HG03354 (cell line): Measurements from ENCODE around the gene EFCAB7.
"Not testable (repeated sequence)": the region's sequence is repeated elsewhere in the genome, so short reads cannot be mapped to it uniquely, and the experiment has no call there.

Experiments used
- ATAC-seq: cut with Tn5 transposase; IDR thresholded peaks from one replicate; pipeline ENCODE4 v1.9.1; 2021; ENCODE audit warnings: mild to moderate bottlenecking; ENCODE audit not compliant: unreplicated experiment, poor library complexity, severe bottlenecking

Gene EFCAB7

DNA sequence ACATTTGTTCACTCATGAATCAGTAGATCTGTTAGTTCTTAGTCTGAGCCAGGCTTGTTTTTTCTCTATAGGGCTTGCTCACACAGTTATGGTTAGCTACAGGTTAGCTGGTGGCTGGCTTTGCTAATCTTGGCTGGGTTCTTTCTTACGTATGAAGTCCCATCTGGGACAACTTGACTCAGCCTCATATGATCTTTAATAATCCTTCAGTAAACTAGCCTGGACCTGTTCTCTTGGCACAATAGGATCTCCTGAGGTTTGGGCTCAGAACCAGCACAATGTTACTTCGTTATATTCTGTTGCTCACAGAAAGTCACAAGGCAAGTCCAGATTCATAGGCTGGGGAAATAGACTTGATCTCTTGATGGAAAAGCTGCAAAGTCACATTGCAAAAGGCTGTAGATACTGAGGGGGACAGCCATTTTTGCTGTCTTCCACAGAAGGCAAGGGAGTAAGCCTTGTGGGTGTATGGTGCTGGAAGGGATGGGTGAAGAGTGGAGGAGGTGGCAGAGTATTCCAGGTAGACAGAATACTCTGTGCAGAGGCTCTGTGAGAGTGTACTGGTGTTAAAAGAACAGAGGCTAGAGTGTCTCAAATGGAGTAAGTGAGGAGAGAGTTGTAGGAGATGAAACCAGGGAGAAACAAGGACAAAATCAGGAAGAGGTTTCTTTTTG lies 24.4 kb downstream of the EFCAB7 start:
- no peak for ATAC-seq

DNA sequence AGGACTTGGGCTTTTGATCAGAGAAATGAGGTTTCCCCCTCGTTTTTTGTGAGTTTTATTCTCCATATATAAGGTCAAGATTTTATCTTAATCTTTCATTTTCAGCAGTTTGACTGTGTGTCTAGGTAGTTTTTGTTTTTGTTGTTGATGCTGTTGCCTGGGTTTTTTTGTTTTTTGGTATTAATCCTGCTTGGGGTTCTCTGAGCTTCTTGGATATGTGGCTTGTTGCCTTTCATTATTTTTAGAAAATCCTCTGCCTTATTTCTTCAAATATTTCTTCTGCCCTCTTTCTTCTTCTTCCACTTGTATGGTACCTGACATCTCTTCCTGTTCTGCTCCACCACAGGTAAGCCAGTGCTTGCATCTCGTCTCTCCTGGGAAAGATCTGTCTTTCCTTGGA lies 25.0 kb downstream of the EFCAB7 start:
- ATAC-seq = no peak

DNA sequence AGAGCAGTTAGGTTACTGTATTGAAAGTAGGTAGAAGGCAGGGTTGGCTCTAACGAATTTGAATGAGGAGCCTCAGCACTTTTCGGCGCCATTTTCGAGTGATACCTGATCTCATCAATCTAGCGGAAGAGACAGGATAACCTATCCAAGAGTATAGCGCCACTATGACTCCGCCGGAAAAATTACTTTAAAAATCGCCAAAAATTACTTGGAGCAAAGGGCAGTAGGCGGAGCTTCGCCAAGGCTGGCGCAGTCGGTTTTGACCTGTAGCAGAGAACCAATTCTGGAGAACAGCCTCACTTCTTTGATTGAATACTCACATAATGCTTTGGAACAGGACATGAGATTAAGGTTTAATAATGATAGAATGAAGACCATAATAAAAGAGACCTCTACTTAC lies 25.6 kb downstream of the EFCAB7 start:
- no peak for ATAC-seq

DNA sequence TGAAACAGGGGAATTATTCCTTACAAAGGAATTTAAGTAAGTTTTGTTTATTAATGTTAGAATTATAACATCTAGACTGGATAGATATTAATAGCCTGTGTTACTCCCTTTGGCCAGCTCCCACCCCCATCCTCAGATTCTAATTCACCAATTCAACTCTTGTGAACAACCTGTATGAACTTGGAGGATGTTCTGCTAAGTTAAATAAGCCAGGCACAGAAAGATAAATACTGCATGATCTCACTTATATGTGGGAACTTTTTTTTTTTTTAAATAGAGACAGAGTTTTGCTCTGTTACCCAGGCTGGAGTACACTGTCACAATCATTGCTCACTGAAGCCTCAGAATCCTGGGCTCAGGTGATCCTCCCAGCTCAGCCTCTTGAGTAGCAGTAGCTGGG lies 32.2 kb downstream of the EFCAB7 start:
- ATAC-seq = no peak

DNA sequence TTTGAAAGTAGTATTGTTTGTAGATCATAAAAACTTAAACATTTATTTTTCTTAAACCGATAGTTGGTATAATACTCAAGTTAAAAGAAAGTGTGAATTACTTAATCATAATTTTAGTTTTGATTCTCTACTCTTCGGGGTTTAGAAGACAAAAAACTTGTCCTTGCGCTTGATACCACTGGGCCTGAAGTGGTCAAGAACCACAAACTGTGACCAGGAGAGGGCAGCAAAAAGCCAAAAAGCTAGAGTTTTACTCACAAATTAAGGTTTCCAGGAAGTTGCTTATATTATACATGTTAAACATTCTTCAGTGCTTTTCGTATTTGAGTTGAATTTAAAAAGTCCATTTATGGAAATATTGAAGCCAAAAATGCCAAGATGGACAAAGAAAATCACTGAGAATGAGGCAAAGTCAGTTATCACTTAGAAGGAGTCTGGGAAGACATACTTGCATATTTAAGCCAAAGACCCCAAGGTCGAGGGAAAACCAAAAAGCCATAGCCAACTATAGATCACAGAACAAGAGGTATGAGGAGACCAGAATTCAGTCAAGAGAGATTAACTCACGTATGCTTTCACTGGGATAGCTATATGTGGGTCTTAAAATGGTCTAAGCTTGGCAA lies 34.2 kb downstream of the EFCAB7 start:
- no peak for ATAC-seq

DNA sequence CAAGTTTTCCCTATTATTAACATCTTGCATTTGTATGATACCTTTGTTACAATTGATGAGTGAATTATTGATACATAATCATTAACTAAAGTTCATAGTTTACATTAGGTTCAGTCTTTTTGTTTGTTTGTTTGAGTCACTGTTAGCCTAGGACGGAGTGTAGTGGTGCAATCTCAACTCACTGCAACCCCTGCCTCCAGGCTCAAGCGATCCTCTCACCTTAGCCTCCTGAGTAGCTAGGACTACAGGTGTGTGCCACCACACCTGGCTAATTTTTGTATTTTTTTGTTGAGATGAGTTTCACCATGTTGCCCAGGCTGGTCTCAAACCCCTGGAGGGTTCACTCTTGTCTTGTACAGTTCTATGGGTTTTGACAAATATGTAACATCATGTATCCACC lies 36.0 kb downstream of the EFCAB7 start:
- ATAC-seq = no peak

DNA sequence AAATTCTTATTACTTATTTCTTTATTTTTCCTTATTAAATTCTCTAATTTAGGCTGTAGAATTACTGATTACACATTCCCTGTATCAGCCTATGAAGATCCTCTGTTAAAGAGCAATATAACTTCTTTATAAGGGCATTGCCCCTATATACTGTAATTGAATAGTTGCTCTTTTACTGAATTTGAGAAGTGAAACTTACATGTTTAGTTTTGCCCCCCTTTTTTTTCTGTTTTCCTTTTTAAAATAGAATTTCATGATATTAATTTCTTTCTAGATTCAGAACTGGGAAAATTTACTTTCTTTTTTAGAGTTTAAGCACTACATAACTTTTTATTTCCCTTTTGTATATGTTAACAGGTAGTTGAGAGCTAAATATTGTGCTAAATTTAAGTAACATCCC lies 40.4 kb downstream of the EFCAB7 start:
- no peak for ATAC-seq

DNA sequence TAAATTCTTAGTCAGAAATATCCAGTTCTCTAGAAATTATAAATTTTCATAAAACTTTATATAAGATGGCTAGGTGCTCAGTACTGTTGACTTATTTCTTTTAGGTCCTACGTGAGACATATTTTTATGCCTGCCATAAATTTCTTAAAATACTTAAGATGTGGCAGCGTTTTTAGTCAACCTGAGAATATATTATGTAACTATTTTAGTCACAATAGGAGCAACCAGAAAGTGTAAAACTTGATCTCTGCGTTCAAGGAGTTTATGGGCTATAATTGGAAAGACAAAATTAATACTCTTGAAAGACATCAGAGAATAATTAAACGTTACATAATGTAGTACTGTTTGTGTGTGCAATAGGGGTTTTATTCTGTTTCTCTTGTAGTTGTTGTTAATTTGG lies 45.7 kb downstream of the EFCAB7 start:
- ATAC-seq = no peak

DNA sequence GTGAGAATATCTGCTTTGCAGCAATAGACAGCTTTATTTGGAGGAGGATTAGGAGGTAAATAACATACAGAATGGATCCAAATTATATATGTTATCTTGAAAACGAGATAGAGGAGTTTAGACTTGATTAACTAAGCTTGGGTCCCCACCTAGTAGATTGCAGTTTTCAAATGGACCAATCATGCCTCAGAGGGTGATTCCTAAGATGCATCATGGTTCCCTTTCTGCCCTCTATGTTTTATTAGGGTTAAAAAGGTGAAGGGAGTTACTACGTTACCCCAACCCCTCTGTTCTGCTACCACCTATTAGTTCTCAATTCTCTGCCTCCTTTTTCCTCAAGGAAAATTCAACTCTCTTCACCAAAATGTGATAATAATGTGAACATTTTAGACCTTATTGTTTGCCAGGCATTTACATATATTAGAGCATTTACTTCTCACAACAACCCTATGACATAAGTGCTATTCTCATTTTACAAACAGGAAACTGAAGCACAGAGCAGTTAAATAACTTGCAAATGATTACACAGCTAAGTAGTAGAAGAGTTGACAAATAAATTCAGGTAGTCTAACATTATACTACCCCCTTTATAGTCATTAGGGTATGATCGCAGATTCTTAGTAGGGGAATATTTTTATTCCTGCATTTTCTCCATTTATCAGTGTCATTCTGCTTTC lies 46.5 kb downstream of the EFCAB7 start:
- no peak for ATAC-seq

DNA sequence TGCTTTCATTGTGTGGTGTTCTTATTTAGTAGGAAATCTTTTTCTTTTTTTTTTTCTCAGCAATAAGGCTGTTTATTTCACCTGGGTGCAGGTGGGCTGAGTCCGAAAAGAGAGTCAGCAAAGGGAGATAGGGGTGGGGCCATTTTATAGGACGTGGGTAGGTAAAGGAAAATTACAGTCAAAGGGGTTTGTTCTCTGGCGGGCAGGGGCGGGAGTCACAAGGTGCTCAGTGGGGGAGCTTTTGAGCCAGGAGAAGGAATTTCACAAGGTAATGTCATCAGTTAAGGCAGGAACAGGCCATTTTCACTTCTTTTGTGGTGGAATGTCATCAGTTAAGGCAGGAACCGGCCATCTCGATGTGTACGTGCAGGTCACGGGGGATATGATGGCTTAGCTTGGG lies 49.4 kb downstream of the EFCAB7 start:
- not testable (repeated sequence) for ATAC-seq

DNA sequence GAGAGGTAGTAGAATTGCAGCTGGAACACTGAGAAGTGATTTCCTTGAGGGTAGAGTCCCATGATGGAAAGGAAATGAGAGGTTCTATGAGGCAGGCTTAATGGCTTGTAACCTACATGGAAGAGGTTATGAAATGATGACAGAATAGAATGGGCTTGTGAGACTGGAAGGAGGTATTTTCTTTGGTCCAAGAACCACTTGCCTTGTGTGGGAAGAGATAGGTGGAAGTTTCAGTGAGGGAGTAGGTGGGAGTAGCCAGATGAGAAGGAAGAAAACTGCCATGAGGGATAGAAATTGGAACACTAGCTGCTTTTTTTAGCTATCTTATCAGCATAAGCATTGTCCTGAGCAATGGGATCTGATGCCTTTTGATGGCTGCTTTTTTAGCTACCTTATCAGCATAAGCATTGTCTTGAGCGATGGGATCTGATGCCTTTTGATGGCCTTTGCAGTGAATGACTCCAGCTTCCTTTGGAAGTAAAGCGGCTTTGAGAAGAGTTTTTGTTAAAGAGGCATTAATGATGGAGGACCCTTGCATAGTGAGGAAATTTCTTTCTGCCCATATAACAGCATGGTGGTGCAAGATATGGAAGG lies 51.0 kb downstream of the EFCAB7 start:
- ATAC-seq = not testable (repeated sequence)

DNA sequence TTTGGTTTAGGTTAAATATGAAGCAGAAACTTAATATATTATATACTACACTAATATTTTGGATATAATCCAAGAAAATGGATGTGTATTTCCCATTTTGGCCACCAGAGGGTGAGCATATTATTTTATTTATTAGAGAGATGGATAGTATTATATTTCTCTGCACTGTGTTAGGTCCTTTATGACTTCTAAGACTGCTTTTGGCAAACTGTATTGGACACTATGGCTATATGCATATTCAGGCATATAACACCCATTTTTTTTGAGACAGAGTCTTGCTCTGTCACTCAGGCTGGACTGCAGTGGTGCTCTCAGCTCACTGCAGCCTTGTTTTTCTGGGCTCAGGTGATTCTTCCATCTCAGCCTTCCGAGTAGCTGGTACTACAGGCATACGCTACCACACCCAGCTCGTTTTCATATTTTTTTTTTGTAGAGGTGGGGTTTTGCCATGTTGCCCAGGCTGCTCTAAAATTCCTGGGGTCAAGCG lies 52.1 kb downstream of the EFCAB7 start:
- peak; percentile 46 for ATAC-seq

DNA sequence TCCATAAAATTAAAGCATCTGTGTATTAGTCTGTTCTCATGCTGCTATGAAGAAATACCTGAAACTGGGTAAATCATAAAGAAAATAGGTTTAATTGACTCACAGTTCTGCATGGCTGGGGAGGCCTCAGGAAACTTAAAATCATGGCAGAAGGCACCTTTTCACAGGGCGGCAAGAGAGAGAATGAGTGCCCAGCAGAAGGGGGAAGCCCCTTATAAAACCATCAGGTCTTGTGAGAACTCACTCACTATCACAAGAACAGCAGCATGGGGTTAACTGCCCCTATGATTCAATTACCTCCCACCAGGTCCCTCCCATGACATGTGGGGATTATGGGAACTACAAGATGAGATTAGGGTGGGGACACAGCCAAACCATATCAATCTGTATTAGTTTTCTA lies 63.0 kb downstream of the EFCAB7 start:
- not testable (repeated sequence) for ATAC-seq

DNA sequence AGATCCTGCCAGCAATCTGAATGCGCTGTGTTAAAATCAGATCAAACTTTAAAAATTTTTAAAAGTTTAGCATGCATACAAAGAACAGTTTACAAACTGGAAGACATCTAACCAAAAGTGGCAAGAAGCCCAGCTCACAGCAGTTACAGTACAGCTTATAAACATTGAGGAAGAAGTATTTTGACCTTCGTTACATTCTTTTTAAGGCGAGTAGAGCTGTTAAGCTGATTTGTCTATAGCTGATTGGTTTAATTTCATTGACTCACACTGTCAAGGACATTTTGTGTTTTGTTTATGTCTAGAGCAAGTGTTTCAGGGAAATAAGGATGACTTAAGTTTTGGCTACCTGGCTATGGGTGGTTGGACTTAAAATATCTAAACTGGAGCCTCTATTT lies 66.8 kb downstream of the EFCAB7 start:
- no peak for ATAC-seq

DNA sequence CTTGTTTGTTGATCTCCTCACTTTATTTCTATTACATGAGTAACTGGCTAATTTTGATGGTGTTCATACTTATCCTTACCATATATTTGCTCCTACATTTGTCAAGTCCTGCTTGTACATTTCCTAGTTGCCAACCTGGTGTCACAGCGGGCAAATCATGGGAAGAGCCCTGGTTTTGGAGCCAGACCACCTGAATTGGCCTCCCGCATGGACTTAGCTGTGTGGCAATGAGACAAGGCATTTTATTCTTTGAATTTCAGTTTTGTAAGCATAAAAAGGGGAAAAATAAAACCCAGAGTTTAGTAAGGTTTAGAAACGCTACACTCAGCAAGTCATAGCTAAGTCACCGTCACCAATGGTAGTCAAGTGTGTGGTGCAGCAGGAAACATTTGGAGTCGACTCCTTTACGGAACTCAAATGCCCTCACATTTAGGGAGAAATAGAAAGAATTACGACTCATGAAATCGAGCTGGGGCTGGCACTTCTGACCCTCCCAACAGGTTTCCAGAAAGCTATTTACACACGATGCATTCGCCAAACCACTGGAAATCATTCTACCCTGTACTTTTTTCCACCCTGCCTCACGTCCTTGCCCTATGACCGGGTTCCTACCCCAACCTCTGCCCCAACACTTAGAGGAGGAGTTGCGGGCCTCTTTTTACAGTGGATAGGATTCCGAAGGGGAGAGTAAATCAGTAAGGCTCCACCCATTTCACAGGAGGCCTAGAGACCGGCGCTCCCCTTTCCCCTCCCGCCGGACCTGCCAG lies 69.4 kb downstream of the EFCAB7 start:
- ATAC-seq = no peak

DNA sequence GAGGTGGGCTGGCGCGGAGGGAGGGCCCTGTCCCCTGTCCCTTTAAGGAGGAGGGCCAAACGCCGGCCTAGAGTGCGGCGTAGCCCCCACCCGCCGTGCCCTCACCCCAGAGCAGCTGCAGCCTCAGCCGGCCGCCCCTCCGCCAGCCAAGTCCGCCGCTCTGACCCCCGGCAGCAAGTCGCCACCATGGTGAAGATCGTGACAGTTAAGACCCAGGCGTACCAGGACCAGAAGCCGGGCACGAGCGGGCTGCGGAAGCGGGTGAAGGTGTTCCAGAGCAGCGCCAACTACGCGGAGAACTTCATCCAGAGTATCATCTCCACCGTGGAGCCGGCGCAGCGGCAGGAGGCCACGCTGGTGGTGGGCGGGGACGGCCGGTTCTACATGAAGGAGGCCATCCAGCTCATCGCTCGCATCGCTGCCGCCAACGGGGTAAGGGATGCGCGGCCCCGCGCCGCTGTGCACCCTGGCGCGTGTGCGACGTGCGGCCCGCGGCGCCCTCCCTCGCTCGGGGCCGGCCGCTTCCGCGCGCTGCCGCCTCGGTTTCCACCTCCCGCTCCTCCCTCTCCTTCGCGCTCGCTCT lies 70.1 kb downstream of the EFCAB7 start, which contains the start of gene PGM1:
PGM1 (plus strand) TSS at position 109 of the 583 bp plus-strand sequence; CDS start at position 187, 78 bp downstream.
- peak; percentile 82 for ATAC-seq

DNA sequence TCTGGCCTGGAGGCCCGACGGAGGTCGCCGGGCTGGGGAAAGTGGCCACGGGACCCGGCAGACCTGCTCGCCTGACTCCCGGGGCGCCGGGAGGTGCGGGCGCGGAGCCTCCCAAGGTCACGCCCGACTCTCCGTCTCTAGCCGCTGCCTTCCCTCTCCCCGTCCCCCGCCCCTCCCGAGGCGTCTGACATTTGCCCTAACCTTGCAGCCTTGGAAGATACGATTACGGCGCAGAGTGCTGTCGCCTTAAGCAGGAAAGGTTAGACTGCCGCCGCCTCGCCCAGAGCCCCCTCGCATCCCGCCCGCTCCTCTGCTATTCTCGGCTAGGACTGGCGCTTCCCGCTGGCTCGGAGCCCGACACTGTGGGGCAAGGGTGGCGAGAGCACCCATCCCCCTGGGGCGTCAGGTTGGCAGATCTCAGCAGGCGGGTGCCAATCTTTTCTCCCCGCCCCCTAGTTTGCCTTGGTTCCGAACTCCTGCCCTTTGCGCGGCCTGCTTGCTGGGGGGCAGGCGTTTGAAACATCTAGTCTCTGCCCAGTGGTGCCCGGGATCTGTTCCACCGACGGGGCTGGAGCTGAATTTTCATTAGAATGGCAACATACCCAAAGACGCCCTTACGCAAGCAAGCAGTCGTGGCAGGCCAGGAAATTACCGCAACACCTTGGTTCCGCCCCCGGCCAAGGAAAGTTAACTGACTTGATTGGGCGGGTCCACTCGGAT lies 70.7 kb downstream of the EFCAB7 start:
- ATAC-seq = peak; percentile 64

DNA sequence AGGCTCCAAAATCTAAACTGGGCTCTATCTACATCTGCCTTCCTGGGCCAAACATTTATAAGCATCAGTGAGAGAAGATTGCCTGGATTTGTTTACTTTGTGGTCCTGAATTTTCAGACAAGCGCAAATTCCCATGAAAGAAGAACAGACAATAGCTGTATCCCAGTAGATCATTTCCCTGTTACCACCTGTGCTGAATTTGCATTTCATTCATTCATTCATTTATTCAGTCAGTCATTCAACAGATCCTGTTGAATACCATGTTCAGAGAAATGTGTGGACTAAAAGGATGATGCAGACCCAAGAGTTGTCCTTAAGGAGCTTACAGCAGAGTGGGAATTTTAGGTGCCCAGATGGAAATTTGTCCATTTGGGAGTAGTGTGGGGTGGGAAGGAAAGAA lies 72.1 kb downstream of the EFCAB7 start:
- ATAC-seq = no peak

DNA sequence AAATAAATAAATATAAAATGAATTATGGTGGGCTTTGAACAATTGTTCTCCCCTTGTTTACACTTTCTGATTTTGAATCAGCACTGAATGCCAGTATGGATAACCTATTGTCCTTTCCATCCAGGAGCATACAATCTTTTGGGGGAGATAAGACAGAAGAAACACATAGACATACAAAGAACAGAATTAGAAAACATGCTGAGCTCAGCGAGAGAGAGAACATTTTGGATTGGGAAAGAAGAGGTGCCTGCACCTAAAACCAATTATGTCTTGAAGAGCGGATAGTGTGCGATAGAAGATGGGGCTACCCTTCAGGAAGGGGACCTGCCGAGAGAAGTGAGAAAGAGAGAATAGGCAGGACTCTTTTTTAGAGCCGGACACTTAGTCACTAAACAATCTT lies 76.5 kb downstream of the EFCAB7 start:
- no peak for ATAC-seq
